ENCODE data around the gene AVEN.

DNA sequence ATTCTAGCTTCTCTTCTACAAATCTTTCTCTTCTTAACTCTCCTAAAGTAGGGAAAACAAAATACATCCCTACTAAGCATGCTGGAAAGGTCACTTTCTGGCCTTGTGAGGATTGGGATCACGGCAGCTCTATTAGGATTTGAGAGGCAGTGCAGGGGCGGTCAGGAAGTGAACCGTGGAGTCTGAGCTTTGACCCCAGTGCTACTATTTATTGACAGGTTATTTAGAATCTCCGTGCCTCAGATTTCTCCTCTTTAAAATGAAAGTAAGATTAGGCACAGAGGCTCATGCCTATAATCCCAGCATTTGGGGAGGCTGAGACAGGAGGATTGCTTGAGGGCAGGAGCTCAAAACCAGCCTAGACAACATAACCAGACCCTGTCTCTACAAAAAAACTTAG lies 112.7 kb downstream of the AVEN start:
- TF ChIP-seq, protein P1, sequence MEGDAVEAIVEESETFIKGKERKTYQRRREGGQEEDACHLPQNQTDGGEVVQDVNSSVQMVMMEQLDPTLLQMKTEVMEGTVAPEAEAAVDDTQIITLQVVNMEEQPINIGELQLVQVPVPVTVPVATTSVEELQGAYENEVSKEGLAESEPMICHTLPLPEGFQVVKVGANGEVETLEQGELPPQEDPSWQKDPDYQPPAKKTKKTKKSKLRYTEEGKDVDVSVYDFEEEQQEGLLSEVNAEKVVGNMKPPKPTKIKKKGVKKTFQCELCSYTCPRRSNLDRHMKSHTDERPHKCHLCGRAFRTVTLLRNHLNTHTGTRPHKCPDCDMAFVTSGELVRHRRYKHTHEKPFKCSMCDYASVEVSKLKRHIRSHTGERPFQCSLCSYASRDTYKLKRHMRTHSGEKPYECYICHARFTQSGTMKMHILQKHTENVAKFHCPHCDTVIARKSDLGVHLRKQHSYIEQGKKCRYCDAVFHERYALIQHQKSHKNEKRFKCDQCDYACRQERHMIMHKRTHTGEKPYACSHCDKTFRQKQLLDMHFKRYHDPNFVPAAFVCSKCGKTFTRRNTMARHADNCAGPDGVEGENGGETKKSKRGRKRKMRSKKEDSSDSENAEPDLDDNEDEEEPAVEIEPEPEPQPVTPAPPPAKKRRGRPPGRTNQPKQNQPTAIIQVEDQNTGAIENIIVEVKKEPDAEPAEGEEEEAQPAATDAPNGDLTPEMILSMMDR (conservative IDR thresholded peaks at IDR 0.05 in 1 of 2, IDR thresholded peaks at IDR 0.05 in 1 of 2; ENCODE audit: low read depth in 1 of 2, low read length in 2 of 2) = no peak
- TF ChIP-seq EZH2 (IDR thresholded peaks at IDR 0.05; ENCODE audit: low read length, missing control alignments) = no peak
